Mesothelial cell of epicardium (in vitro differentiated cells): ENCODE results near the gene ATG2A. TPM values are rescaled to one million over a fixed set of nuclear protein-coding genes. Genes with fewer than 3 reads are reported as not detected.

Source experiments
- DNase-seq, 2 experiments: peaks; one replicate each; pipeline ENCODE4 v3.0.0; 2021; ENCODE audit warnings: low spot score in 2 of 2; ENCODE audit not compliant: unreplicated experiment in 2 of 2
- H3K27ac Mint-ChIP-seq: 2 replicates; pipeline ENCODE4 v1.8.0; 2021; ENCODE audit warnings: mixed read lengths
- H3K27me3 Mint-ChIP-seq: 2 replicates; pipeline ENCODE4 v1.8.0; 2021; ENCODE audit warnings: low read depth, mixed read lengths
- H3K36me3 Mint-ChIP-seq: 2 replicates; pipeline ENCODE4 v1.8.0; 2021; ENCODE audit warnings: mixed read lengths
- H3K4me1 Mint-ChIP-seq: 2 replicates; pipeline ENCODE4 v1.8.0; 2021; ENCODE audit warnings: mixed read lengths
- H3K4me3 Mint-ChIP-seq: 2 replicates; pipeline ENCODE4 v1.8.0; 2021; ENCODE audit warnings: mild to moderate bottlenecking, moderate library complexity, mixed read lengths
- H3K9me3 Mint-ChIP-seq: 2 replicates; pipeline ENCODE4 v1.8.0; 2021; ENCODE audit warnings: mixed read lengths
- total RNA-seq: library from RNA; stranded (reverse); gene quantifications from 3 replicates; pipeline ENCODE4 v1.2.1, GENCODE V29; 2021
- TF ChIP-seq, protein P1 (sequence below): fragments of 200-600 bp; sonication (generic); IDR thresholded peaks from one replicate; pipeline ENCODE4 v1.5.0; 2021; ENCODE audit warnings: antibody characterized with exemption; ENCODE audit not compliant: unreplicated experiment

ATG2A gene
- total RNA-seq, 1 donor from 2014 or later: 31.7 TPM

- Mint-ChIP-seq H3K9me3 (no peaks in the 10 kb centered on the region), H3K27ac (peak overlapping the region; percentile 97), H3K4me3 (peak overlapping the region; percentile 91), H3K4me1 (peaks cover 22% of the 10 kb centered on the region), H3K27me3 (no peaks in the 10 kb centered on the region), H3K36me3 (peaks cover 5% of the 10 kb centered on the region)
- DNase-seq: no peak
- TF ChIP-seq, protein P1, sequence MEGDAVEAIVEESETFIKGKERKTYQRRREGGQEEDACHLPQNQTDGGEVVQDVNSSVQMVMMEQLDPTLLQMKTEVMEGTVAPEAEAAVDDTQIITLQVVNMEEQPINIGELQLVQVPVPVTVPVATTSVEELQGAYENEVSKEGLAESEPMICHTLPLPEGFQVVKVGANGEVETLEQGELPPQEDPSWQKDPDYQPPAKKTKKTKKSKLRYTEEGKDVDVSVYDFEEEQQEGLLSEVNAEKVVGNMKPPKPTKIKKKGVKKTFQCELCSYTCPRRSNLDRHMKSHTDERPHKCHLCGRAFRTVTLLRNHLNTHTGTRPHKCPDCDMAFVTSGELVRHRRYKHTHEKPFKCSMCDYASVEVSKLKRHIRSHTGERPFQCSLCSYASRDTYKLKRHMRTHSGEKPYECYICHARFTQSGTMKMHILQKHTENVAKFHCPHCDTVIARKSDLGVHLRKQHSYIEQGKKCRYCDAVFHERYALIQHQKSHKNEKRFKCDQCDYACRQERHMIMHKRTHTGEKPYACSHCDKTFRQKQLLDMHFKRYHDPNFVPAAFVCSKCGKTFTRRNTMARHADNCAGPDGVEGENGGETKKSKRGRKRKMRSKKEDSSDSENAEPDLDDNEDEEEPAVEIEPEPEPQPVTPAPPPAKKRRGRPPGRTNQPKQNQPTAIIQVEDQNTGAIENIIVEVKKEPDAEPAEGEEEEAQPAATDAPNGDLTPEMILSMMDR: no peak
Measured at GRCh38 chr11:64918017-64918416, 1.0 kb upstream of the ATG2A start.

GRCh38 chr11:64917663-64917995 is 620 bp upstream of the ATG2A start:
- no peak for DNase-seq
- H3K4me3 Mint-ChIP-seq: peak overlapping the region; percentile 91
- peak overlapping the region; percentile 97 for H3K27ac Mint-ChIP-seq
- TF ChIP-seq, protein P1: no peak
- peaks cover 22% of the 10 kb centered on the region for H3K4me1 Mint-ChIP-seq
- H3K36me3 Mint-ChIP-seq: peaks cover 5% of the 10 kb centered on the region
- no peaks in the 10 kb centered on the region for H3K27me3 Mint-ChIP-seq
- H3K9me3 Mint-ChIP-seq: no peaks in the 10 kb centered on the region

DNA sequence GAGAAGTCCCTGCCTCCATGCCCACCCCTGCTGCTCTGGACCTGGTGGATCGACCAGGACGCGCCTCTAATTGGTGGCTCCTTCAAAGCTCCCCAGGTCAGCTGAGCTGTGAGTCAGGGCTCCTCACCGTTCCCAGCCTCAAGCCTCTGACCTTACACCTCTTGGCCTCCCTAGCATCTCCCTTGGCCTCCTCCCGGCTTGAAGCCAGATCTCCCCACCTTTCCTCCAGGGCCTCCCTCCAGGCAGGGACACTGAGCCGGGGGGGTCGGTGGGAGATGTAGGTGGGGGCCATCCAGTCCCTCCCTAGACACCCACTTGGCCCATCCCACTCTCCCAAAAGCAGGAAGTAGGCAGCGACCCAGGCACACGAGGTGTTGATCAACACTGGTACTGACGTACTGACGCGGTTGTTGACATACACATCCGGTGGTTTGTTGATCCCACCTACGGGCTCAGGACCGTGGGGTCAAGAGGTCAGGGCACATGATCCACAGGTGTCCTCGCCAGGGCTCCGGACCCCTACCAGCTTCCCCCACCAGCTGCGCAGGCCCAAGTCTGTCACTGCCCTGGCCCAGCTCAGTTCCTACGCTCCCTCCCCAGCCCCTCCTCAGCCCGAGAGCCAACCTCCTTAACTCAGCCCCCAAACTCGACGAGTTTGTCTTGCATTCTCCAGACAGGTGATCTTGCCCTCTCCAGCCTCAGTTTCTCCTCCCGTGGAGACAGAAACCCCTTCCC is 802 bp downstream of the ATG2A start:
- peaks cover 10% of the 10 kb centered on the region for H3K36me3 Mint-ChIP-seq
- peaks cover 22% of the 10 kb centered on the region for H3K4me1 Mint-ChIP-seq
- DNase-seq: no peak
- H3K27ac Mint-ChIP-seq: peak overlapping the region; percentile 97
- TF ChIP-seq, protein P1: no peak
- no peaks in the 10 kb centered on the region for H3K27me3 Mint-ChIP-seq
- no peaks in the 10 kb centered on the region for H3K9me3 Mint-ChIP-seq
- H3K4me3 Mint-ChIP-seq: peak overlapping the region; percentile 91

GRCh38 chr11:64915376-64915887 is 1.6 kb downstream of the ATG2A start:
- no peaks in the 10 kb centered on the region for H3K27me3 Mint-ChIP-seq
- peak overlapping the region; percentile 91 for H3K4me3 Mint-ChIP-seq
- TF ChIP-seq, protein P1: no peak
- H3K4me1 Mint-ChIP-seq: peaks cover 22% of the 10 kb centered on the region
- no peaks in the 10 kb centered on the region for H3K9me3 Mint-ChIP-seq
- peak overlapping the region; percentile 97 for H3K27ac Mint-ChIP-seq
- DNase-seq: no peak
- peaks cover 14% of the 10 kb centered on the region for H3K36me3 Mint-ChIP-seq

- Mint-ChIP-seq H3K4me3 (no peak overlapping the region), H3K27me3 (no peaks in the 10 kb centered on the region), H3K4me1 (peaks cover 22% of the 10 kb centered on the region), H3K27ac (no peak overlapping the region), H3K36me3 (peaks cover 14% of the 10 kb centered on the region), H3K9me3 (no peaks in the 10 kb centered on the region)
- DNase-seq: no peak
- TF ChIP-seq, protein P1: no peak
Measured at GRCh38 chr11:64914123-64914522, 2.9 kb downstream of the ATG2A start.
